ENCODE data around the gene GNG7.
"Not testable (repeated sequence)": the region's sequence is repeated elsewhere in the genome, so short reads cannot be mapped to it uniquely, and the experiment has no call there.

The GNG7 gene

DNA sequence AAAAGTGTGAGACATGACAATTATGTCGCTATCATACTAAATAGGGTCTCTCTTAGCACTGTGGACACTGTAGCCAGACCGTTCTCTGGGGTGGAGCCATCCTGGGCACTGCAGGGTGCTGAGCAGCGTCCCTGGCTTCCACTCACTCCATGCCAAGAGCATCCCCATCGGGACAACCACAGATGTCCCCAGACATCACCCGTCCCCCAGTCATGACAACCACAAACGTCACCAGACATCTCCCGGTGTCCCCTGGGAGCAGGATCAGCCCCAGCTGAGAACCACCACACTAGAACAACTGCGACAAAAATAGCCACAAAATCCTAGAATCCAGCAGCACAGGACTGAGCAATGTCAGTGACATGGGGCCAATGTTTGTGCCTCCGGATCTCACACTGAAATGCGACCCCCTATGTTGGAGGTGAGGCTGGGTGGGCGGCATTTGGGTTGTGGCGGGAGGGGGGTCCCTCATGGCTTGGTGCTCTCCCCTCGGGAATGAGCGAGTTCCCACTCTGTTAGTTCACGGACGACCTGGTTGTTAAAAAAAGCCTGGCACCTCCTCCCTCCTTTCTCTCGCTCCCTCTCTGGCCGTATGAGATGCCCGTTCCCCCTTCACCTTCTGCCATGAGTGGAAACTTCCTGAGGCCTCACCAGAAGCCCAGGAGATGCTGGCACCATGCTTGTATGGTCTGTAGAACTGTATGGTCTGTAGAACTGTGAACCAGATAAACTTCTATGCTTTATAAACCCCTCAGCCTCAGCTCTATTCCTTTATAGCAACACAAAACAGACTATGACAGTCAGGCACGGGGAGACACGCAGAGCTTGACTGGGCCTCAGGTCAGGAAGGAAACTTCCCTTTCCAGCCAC lies 132.7 kb downstream of the GNG7 start:
- no peak for DNase-seq

DNA sequence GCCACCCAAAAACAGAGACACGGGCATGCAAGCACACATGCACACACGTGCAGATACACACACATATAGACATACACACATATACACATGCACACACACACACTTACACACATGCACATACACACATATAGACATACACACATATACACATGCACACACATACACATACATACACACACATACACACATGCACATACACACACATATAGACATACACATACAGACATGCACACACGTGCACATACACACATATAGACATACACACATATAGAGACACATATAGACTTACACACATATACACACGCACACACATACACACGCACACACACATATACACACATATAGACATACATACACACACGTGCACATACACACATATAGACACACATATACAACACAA lies 134.5 kb downstream of the GNG7 start:
- DNase-seq, result no peak

DNA sequence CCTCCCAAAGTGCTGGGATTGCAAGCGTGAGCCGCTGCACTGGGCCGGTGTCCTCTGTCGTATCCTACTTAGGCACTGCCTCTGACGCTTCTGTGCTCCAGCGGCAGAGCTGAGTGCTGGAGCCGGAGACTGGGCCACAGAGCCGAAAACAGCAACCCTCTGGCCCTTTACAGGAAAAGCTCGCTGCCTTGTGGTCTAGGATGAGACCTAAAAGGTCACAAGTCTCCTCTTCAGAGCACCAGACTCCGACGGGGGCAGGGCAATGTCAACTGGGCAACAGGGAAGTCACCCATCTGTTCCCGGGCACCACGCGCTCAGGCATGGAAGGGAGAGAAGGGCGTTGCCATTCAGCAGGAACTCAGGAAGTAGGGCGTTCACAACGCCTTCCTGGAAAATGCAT lies 134.9 kb downstream of the GNG7 start:
- DNase-seq, result no peak

DNA sequence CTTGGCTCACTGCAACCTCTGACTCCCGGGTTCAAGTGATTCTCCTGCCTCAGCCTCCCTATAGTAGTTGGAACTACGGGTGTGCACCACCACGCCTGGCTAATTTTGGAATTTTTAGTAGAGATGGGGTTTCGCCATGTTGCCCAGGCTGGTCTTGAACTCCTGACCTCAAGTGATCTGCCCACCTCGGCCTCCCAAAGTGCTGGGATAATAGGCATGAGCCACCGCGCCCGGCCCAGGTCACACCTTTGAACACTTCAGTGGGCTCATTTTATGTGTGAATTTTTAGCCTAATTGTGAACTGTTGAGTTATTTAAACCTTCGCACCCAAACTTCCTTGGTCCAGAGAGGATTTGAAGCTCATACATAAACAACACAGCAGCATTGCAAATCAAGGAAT lies 138.9 kb downstream of the GNG7 start:
- DNase-seq, result not testable (repeated sequence)

DNA sequence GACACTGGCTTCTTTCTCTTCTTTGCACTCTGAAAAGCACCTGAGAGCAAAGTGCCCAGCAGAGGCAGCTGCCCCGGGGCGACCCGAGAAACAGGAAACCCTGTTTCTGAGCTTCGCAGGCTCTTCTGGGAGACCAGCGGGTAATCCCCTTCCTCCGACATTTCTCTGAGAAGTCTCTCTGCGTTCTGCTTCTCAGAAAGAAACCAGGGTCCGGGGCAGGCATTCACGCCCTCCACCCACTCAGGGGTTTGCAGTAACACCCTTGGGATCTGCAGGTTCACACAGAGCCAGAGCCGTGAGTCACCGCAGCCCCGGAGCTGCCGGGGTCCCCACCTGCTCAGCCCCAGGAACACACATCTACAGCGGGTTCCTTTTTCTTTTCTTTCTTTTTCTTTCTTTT lies 140.6 kb downstream of the GNG7 start:
- no peak for DNase-seq

DNA sequence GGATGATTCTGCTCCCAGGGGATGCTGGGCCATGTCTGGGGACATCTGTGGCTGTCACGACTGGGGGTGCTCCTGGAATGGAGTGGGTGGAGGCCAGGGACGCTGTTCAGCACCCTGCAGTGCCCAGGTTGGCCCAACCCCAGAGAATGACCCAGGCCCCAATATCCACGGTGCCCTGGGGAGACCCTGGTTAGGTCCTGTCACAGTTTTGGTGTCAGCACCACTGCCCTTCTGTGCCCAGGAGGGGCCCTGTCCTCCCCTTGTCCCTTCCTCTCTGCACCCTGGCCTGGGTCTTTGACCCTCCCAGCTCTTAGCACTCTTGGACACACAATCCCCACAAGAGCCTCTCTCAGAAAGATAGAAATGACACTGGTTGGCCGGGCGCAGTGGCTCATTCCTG lies 141.3 kb downstream of the GNG7 start:
- no peak for DNase-seq

DNA sequence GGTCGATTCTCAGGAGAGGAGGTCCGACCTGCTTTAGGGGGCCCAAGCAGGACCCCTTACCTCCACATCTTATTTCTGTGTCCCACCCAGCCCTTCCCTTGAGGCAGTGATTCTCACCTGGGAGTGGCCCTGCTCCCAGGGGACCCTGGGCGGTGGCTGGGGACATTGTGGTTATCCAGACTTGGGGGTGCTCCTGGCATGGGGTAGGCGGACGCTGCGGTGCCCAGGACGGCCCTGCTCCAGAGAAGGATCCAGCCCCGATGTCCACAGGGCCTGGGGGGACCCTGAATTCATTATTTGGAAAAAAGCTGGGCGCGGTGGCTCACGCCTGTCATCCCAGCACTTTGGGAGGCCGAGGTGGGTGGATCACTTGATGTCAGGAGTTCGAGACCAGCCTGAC lies 142.1 kb downstream of the GNG7 start:
- DNase-seq, result no peak

DNA sequence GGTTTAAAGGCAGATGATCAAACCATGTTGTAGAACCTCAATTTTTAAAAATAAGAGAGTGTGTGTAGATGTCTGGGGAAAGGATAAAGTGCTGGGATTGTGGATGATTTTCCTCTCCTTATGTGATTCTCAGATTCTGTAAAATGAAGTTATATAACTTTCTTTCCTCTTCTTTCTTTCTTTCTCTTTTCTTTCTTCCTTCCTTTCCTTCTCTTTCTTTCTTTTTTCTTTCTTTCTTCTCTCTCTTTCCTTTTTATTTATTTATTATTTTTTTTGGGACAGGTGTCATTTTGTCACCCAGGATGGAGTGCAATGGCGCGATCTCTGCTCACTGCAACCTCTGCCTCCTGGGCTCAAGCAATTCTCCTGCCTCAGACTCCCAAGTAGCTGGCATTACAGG lies 144.0 kb downstream of the GNG7 start:
- DNase-seq, result no peak

DNA sequence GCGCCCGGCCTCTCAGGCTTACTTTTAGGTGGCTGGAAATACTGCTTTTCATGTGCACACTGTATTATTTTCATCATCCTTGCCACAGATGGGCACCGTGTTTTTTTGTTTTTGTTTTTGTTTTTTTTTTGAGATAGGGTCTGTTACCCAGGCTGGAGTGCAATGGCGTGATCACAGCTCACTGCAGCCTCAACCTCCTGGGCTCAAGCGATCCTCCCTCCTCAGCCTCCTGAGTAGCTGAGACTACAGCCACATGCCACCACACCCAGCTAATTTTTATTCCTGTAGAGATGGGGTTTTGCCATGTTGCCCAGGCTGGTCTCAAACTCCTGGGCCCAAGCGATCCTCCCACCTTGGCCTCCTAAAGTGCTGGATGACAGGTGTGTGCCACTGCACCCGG lies 144.4 kb downstream of the GNG7 start:
- DNase-seq, result not testable (repeated sequence)

DNA sequence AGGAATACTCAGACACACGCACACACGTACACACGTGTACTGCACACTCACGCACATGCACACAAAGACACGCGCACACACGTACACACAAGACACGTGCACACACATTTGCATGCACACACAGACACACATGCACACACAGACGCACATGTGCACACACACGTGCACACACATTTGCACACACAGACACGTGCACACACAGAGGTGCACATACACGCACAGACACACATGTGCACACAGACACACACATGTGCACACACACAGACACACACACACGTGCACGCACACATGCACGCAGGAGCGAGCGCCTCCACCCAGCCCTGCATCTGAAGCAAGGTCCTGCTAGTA lies 145.4 kb downstream of the GNG7 start:
- no peak for DNase-seq

DNA sequence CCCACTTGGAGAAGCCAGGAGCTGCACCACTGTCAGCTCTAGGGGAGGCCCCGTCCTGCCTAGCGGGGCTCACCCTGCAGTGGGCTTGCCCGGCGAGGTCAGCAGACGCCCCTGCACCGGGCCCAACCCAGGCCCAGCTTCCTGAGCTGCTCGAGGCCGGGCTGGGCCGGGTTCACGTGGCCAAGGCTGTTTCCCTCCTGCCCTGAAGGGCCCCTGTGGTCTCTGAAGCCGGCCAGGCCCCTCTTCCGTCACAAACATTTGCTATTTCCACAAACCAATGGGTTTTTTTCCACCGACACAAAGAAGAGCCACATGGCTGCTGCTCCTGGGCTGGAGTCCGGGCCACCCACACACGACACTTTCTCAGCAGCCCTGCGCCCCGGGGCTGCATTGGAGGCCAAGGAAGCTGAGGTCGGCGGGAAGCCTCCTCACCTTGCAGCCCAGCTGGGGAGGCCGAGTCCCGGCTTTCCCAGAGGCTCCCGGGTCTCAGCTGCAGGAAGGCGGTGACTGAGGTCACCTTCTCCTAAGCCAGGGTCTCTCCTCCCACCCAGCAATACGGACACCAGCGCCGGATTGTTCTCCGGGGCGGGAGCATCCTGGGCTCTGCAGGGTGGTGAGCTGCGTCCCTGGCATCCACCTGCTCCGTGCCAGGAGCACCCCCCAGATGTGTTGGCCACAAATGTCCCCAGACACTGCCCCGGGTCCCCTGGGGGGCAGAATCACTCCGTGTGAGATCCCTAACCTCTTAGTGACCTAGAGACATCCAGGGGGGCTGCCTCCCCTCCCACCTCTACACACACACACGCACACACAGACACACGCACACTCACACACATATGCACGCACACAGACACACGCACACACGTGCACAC lies 146.0 kb downstream of the GNG7 start:
- no peak for DNase-seq

DNA sequence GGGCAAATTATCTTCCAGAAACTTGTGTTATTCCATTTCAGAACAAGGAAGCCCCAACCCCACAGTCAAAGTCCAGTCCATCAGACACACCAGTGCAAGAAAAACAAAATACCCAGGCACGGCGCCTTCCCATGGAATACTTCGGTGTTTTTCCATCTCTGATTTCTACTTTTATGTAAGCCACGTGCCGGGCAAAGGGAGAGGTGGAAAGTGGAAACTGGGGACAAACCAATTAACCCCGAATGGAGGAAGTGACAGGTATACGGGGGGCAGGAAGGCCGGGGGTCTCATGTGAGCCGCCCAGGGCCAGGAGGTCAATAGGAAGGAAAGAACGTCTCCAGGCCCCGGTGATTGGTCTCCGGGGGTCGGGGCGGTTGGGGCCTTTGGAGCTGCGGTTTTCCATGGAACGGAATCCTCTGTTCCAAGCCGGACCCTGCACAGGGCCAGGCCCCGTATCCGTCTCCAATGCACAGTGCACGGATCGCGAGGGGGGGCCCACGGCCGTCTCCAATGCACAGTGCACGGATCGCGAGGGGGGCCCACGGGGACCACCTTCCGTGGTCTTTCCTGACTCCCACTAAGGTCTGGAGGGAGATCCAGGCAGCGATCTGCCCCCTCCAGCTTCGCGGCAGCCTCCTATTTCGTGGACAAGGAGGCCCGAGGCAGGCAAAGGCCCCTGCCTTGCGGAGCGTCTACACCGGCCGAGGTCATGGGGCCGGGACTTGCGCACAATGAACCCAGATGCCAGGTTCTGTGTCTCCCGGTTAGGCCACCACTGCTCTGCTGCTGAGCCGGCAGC lies 146.9 kb downstream of the GNG7 start:
- no peak for DNase-seq

DNA sequence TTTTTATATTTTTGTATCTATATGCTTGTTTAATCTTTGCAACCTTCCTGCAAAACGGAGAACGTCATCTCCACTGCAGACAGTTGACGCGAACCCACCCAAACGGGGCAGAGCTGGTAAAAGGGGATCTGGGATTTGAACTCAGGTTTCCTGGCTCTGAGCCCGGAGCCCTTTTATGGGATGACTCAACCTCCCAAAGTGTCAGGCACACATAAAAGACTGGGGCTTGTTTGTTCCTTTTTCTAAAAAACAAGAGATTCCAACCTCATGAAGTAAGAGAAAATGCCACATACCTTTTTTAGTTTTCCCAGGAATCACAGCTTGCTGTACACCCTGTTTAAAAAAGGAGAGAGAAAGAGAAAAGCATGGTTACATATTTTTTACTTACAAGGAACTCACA lies 147.6 kb downstream of the GNG7 start:
- no peak for DNase-seq

DNA sequence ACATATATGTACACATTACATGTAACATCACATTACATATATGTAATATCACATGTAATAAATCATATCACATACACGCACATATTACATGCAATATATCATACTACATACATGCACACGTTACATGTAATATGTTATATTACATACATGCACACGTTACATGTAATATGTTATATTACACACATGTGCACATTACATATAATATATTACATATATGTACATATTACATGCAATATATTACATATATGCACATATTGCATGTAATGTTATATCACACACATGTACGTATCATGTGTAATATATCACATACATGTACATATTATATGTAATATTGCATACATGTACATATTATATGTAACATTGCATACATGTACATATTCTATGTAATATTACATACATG lies 149.0 kb downstream of the GNG7 start:
- DNase-seq, result no peak

DNA sequence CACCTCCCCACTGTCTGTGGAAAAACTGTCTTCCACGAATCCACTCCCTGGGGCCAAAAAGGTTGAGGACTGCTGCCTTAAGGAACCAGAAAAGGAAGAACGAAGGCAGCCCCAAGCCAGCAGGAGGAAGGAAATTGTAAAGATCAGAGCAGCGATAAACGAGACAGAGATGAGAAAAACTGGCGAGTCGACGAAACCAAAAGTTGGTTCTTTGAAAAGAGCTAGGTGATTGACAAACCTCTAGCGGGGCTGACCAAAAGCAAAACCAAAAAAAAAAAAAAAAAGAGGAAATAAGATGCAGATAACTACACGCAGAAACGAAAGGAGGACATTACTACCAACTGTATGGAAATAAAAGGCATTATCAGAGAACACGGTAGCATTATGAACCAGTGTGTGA lies 149.6 kb downstream of the GNG7 start:
- DNase-seq, result no peak

DNA sequence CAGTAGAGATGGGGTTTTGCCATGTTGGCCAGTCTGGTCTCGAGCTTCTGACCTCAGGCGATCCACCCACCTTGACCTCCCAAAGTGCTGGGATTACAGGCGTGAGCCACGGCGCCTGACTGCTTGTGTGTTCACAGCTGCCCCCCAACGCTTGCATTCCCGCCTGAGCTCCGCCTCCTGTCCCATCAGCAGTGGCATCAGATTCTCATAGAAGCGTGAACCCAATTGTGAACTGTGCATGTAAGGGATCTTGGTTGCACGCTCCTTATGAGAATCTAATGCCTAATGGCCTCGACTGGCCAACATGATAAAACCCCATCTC lies 150.7 kb downstream of the GNG7 start:
- no peak for DNase-seq

DNA sequence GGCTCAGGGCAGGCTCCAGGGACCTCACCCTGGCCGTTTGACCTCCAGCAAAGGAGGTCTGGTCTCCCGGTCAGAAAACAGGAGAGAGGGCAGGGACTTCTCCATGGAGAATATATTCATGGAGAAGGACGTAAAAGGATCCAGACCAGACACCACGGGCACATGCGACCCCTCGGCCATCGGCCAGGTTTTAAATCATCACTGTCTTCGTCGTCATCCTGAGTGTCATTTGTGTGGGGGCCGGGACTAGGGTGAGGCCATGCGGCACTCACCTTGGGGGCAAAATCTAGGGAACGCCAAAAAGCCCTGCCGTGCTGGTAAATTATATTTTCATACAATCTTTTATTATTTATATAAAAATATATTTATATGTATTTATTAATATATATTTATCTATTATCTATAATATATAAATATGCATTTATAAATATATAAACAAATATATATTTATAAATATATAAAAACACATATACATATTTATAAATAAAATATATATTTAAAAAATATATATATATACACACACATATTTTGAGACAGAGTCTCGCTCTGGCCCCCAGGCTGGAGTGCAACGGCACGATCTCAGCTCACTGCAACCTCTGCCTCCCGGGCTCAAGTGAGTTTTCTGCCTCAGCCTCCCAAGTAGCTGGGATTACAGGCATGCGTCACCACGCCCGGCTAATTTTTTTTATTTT lies 151.2 kb downstream of the GNG7 start:
- no peak for DNase-seq

DNA sequence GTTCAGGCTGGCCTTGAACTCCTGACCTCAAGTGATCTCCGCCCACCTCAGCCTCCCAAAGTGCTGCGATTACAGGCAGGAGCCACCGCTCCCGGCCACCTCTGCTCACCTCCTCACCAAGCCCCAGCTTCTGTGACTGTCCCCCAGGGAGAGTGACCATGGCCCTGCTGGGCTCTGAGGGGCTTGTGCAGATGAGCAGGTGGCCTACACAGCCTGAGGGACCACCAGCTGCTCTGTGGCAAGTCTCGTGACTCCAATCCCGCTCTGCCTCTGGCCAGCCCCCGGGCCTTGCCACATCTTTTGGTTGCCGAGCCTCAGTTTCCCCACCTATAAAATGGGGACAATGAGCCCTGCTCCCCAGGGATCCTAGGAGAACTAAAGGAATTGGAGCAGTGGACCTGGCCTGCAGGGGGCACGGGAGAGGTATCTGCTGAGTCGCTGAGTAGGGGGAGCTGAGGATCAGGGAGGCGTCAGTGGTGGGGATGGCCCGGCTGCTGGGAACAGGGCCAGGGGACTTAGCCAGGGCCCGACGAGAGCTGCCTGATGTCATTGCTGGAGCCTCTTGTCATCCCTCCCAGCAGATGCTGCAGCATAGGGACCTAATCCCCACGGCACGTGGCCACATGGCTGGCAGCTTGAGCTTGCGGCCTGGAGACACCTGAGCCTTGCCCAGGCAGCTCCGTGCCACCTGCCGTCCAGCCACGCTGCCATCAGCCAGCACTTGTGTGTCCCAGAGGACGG lies 151.9 kb downstream of the GNG7 start:
- DNase-seq, result peak; percentile 8

DNA sequence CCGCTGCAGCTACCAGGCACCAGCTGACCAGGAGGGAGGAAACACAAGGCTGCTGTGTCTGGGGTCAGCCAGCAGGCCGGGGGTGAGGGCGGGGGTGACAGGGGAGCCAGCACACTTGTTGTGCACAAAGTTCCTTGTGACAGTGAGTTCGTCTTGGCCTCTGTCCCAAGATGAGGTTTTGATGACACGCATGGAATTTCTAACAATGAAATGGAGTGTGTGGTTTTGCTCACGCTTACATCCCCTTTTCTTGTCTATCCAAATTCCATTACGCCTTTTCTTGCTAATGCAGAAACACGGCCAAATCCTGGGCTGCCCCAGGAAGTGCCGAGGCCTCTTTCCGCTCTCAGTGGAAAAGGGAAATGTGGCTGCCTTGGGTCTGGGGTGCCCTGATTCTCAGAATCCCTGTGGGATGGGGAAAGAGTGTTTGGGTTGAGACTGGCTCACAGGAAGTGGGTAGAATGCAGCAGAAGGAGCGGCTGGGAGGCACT lies 152.7 kb downstream of the GNG7 start:
- no peak for DNase-seq

DNA sequence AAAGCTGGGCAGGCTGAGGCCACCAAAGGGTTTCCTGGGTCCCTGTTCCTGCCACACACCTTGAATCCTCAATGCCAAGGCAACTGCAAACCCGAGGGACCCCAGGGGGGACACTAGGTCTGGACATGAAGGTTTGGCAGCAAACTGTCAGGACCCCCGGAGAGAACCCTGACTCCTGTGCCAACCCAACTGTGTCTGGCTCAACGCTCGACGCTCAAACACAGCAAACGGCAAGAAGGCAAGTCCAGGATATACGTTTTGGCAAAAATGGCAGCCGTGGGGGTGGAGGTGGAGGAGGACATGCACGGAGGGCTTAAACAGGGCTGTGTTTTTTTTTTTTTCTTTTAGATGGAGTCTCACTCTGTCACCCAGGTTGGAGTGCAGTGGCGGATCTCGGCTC lies 153.5 kb downstream of the GNG7 start:
- DNase-seq, result no peak

DNA sequence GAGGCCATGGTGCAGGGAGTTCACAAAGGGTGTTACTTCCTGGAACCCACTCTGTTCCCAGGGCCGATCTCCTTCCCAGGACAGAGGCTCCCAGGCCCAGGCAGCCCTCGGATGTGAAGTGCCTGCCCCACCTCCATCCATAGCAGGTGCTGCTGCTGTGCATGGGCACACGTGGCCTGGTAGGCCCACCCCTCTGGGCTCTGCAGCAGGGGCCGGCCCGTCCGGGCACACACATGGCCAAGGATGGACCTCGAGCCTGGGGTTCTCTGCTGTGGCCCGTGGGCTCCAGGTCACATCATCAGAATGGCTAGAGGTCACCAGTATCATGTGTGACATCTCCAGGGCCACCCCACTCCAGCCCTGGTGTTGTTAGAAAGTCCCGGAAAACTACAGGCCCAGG lies 154.8 kb downstream of the GNG7 start:
- DNase-seq, result no peak

DNA sequence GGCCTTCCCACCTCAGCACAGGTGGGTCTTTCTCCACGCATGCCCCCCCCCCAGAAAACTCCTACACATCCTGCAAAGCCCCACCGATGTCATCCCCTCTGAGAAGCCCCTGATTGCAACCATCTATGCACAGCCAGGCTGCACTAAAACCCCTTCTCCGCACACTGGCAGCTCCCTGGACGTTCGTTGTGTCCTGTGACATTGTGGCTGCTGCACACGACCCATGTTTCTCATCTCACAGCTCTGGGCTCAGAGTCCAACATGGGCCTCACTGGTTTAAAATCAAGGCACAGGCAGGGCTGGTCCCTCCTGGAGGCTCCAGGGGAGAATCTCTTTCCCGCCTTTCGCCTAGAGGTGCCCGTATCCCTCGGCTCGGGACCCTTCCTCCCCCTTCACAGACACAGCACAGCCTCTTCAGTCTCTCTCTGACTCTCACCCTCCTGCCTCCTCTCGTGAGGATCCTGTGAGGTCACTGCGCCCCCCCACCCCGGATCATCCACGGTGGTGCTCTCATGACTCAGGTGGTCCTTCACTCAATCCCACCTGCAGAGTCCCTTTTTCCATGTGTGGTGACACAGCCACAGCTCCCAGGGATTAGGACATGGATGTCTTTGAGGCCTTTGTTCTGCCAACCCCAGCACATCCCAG lies 155.3 kb downstream of the GNG7 start:
- no peak for DNase-seq
